SH-SY5Y (cell line): ENCODE results near the gene HOXA9.

Source experiments
- GATA2 ChIP-seq: IDR thresholded peaks from 2 replicates; pipeline ENCODE4 v1.6.1; 2011; ENCODE audit warnings: mild to moderate bottlenecking, low read depth, low read length
- GATA3 ChIP-seq: IDR thresholded peaks from 2 replicates; pipeline ENCODE4 v1.6.1; 2011; ENCODE audit warnings: low read depth, mild to moderate bottlenecking, low read length, moderate library complexity

Gene HOXA9

GRCh38 chr7:27115221-27116026 lies 49.9 kb downstream of the HOXA9 start:
- no peak for TF ChIP-seq GATA3
- no peak for TF ChIP-seq GATA2

- TF ChIP-seq GATA2 (no peak), GATA3 (no peak)
Observed at GRCh38 chr7:27114881-27115220, 50.5 kb downstream of the HOXA9 start.

- TF ChIP-seq GATA3 (no peak), GATA2 (no peak)
Observed at GRCh38 chr7:27113991-27114769, 51.2 kb downstream of the HOXA9 start.

GRCh38 chr7:27112955-27113949 lies 52.1 kb downstream of the HOXA9 start:
- TF ChIP-seq GATA3, result no peak
- TF ChIP-seq GATA2, result no peak
